GM19467 (cell line): ENCODE measurements around the gene MBD6.
"Not testable (repeated sequence)": the region's sequence is repeated elsewhere in the genome, so short reads cannot be mapped to it uniquely, and the experiment has no call there.

ENCODE experiments used
- ATAC-seq: cut with Tn5 transposase; IDR thresholded peaks from one replicate; pipeline ENCODE4 v1.9.1; 2021; ENCODE audit warnings: mild to moderate bottlenecking, moderate library complexity; ENCODE audit not compliant: unreplicated experiment

MBD6 gene

GRCh38 chr12:57568838-57569237 is 46.2 kb downstream of the MBD6 start:
- ATAC-seq: no peak

DNA sequence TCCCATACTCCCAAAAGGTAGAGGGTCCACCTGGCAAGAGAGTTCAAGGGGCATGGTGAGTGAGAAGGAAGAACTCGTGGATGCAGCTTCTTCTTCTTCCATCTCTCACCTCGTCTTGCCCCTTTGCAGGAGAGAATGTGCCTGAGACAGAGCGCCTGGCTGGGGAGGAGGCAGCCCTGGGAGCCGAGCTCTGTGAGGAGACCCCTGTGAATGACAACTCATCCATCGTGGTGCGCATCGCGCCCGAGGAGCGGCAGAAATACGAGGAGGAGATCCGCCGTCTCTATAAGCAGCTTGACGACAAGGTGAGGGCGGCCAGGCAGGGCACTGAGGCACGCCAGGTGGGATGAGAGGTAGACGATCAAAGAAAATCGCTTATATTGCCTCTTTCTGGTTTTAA is 47.2 kb downstream of the MBD6 start:
- no peak for ATAC-seq

DNA sequence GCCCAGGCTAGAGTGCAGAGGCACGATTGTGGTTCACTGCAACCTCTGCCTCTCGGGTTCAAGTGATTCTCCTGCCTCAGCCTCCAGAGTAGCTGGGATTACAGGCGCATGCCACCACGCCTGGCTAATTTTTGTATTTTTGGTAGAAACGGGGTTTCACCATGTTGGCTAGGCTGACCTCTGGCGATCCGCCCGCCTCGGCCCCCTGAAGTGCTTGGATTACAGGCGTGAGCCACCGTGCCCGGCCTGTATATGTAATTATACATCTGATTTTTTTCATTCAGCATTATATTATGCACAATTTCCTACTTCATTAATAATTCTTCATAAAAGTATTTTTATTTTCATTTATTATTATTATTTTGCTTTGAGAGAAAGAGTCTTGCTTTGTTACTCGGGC is 47.8 kb downstream of the MBD6 start:
- not testable (repeated sequence) for ATAC-seq

GRCh38 chr12:57571926-57572762 is 49.5 kb downstream of the MBD6 start:
- no peak for ATAC-seq

DNA sequence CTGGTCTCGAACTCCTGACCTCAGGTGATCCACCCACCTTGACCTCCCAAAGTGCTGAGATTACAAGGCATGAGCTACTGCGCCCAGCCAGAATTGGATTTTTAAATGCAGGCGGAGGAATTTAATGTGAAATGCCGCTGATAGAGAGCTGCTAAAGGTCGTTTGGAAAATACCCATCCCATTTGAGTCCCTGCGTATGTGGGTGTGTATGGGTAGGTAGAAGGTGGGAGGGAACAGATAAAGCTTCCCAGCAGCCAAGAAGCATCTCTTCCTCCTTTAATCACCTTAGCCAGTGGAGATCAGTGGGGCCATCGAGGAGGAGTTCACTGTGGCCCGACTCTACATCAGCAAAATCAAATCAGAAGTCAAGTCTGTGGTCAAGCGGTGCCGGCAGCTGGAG is 52.2 kb downstream of the MBD6 start:
- ATAC-seq: no peak

- no peak for ATAC-seq
Observed at GRCh38 chr12:57575771-57576612, 53.4 kb downstream of the MBD6 start.

DNA sequence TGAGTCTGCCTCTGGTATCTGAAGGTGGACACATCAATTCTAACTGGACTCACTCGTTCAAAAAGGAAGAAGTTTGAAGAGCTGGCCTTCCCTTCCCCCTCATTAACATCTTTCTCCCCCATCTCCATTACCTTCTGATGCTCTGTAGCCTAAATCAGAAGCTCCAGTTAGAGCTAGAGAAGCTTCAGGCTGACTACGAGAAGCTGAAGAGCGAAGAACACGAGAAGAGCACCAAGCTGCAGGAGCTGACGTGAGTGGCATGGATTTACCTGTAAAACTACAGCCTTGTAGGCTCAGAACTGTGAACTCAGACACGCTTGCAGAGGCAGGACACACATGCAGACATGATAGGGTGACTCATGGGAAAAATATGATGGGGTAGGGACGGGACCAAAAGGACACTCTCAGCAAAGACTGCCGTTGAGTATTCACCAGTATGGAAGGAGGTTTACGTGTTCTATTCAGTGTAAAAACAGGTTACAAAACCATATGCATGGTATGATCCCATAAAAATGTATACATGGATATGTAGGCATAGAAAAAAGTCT is 54.1 kb downstream of the MBD6 start:
- ATAC-seq: no peak

DNA sequence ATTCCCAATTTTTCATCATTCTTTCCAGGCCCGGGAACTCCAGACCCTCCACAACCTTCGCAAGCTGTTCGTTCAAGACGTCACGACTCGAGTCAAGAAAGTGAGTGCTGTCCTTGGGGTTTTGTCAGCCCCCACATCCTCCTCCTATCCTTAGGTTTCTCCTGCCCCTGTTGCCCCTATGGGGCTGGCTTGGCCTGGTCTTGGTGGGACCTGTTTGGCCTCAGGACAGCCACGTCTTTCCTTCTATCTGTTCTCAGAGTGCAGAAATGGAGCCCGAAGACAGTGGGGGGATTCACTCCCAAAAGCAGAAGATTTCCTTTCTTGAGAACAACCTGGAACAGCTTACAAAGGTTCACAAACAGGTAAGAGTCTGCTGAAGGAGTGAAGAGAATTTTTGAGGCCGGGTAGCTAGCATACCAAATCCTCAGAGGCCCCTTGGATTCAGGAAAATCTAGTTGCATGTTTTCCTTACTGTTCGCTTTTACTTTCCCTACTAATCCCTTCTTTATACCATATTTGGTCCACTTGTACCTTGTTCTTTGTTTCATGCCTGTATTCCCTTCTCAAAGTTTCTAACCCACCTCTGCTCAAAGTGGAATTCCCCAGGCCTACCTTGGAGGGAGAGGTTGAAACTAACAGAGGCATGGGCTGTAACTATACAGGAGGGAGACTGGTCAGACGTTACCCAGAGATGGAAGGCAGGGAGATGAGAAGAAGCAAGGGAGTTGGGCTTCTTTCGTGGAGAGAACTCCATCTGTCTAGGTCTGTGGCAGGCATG is 55.5 kb downstream of the MBD6 start:
- ATAC-seq: no peak

- no peak for ATAC-seq
Observed at GRCh38 chr12:57579011-57579410, 56.4 kb downstream of the MBD6 start.
